Esophagus muscularis mucosa (tissue), 3 donors: Measurements from ENCODE around the gene BTG2.

Source experiments
- CTCF ChIP-seq, 3 experiments: fragments of 200-600 bp in 2 of 3; fragments of 450-650 bp in 1 of 3; sonication (generic) in 2 of 3; IDR thresholded peaks; one replicate each; pipeline ENCODE4 v1.5.1; 2017 to 2019; ENCODE audit warnings: antibody characterized with exemption in 3 of 3, mild to moderate bottlenecking in 2 of 3, moderate library complexity in 1 of 3
- POLR2A ChIP-seq: fragments of 450-650 bp; IDR thresholded peaks from one replicate; pipeline ENCODE4 v1.6.1; 2017; ENCODE audit warnings: antibody characterized with exemption, moderate library complexity, mild to moderate bottlenecking, low read depth

GRCh38 chr1:203268901-203269653 lies 36.2 kb upstream of the BTG2 start:
- TF ChIP-seq CTCF (IDR thresholded peaks at IDR 0.05) (peak; percentile 86 to 96 (median 86)), POLR2A (no peak)
